DND-41 (cell line): Measurements from ENCODE around the gene STARD10.

Source experiments
- ATAC-seq: fragments of 200-7000 bp; cut with Tn5 transposase; 3 replicates; pipeline ENCODE4 v1.9.1; 2021; ENCODE audit warnings: low read depth; ENCODE audit not compliant: insufficient read depth
- DNase-seq: peaks from one replicate; pipeline ENCODE4 v3.0.0-alpha.2; 2020
- H2AFZ ChIP-seq: 2 replicates; pipeline ENCODE4 v1.6.0; 2012; ENCODE audit warnings: low read depth, low read length
- H3K27ac ChIP-seq: 2 replicates; pipeline ENCODE4 v1.5.1; 2012; ENCODE audit warnings: low read length, inconsistent platforms
- H3K27me3 ChIP-seq: fragments of 200-600 bp; sonication (generic); 2 replicates; pipeline ENCODE4 v1.6.0; 2012; ENCODE audit warnings: low read length, mild to moderate bottlenecking, inconsistent platforms; ENCODE audit not compliant: insufficient read depth, poor library complexity
- H3K36me3 ChIP-seq: 2 replicates; pipeline ENCODE4 v1.5.1; 2012; ENCODE audit warnings: low read length, inconsistent platforms; ENCODE audit not compliant: insufficient read depth
- H3K4me1 ChIP-seq: 2 replicates; pipeline ENCODE4 v1.5.1; 2012; ENCODE audit warnings: mild to moderate bottlenecking, low read length; ENCODE audit not compliant: insufficient read depth
- H3K4me2 ChIP-seq: 2 replicates; pipeline ENCODE4 v1.6.0; 2012; ENCODE audit warnings: mild to moderate bottlenecking, moderate library complexity, low read length, inconsistent platforms; ENCODE audit not compliant: insufficient read depth
- H3K4me3 ChIP-seq, 2 experiments: fragments of 200-600 bp in 1 of 2; shearing (Covaris generic) in 1 of 2; 2 replicates each; pipeline ENCODE4 v1.5.1; 2012 to 2016; ENCODE audit warnings: inconsistent platforms in 2 of 2, low read length in 2 of 2, mild to moderate bottlenecking in 2 of 2, low read depth in 1 of 2, moderate library complexity in 1 of 2
- H3K79me2 ChIP-seq: 2 replicates; pipeline ENCODE4 v1.6.0; 2012; ENCODE audit warnings: low read length, inconsistent platforms; ENCODE audit not compliant: insufficient read depth
- H3K9ac ChIP-seq: 2 replicates; pipeline ENCODE4 v1.6.0; 2012; ENCODE audit warnings: low read depth, mild to moderate bottlenecking, inconsistent platforms, low read length, moderate library complexity
- H3K9me3 ChIP-seq: 2 replicates; pipeline ENCODE4 v1.5.1; 2012; ENCODE audit warnings: low read length, moderate library complexity, mild to moderate bottlenecking, inconsistent platforms; ENCODE audit not compliant: insufficient read depth, severe bottlenecking
- H4K20me1 ChIP-seq: 2 replicates; pipeline ENCODE4 v1.6.0; 2012; ENCODE audit warnings: low read length; ENCODE audit not compliant: insufficient read depth
- CTCF ChIP-seq: IDR thresholded peaks from 2 replicates; pipeline ENCODE4 v1.5.1; 2012; ENCODE audit warnings: borderline replicate concordance, low read length, moderate library complexity, mild to moderate bottlenecking; ENCODE audit not compliant: poor library complexity, severe bottlenecking; ENCODE audit errors: extremely low read depth
- EZH2 ChIP-seq: IDR thresholded peaks from 3 replicates; pipeline ENCODE4 v1.6.1; 2012; ENCODE audit warnings: borderline replicate concordance, low read depth, mild to moderate bottlenecking, moderate library complexity, low read length, inconsistent platforms; ENCODE audit not compliant: severe bottlenecking

The STARD10 gene

GRCh38 chr11:72776844-72777754 lies 16.7 kb downstream of the STARD10 start:
- no peaks in the 10 kb centered on the region for H3K9me3 ChIP-seq
- no peaks in the 10 kb centered on the region for H3K36me3 ChIP-seq
- no peak overlapping the region for H3K4me2 ChIP-seq
- H3K27me3 ChIP-seq = no peaks in the 10 kb centered on the region
- peaks cover 10% of the 10 kb centered on the region for H3K4me1 ChIP-seq
- no peak overlapping the region for H2AFZ ChIP-seq
- H3K79me2 ChIP-seq = no peaks in the 10 kb centered on the region
- ATAC-seq (no peak), DNase-seq (no peak)
- no peak overlapping the region for H3K9ac ChIP-seq
- H4K20me1 ChIP-seq = peaks cover 10% of the 10 kb centered on the region
- no peak for TF ChIP-seq EZH2
- no peak for TF ChIP-seq CTCF
- H3K4me3 ChIP-seq = no peak overlapping the region
- no peak overlapping the region for H3K27ac ChIP-seq

- no peak for DNase-seq
- no peak for TF ChIP-seq EZH2
- TF ChIP-seq CTCF = no peak
- H3K27ac ChIP-seq = no peak overlapping the region
- H3K4me2 ChIP-seq = no peak overlapping the region
- peaks cover 10% of the 10 kb centered on the region for H4K20me1 ChIP-seq
- no peaks in the 10 kb centered on the region for H3K27me3 ChIP-seq
- H3K4me1 ChIP-seq = peaks cover 6% of the 10 kb centered on the region
- no peak for ATAC-seq
- no peaks in the 10 kb centered on the region for H3K9me3 ChIP-seq
- no peak overlapping the region for H3K4me3 ChIP-seq
- no peak overlapping the region for H2AFZ ChIP-seq
- no peaks in the 10 kb centered on the region for H3K36me3 ChIP-seq
- no peaks in the 10 kb centered on the region for H3K79me2 ChIP-seq
- no peak overlapping the region for H3K9ac ChIP-seq
These were observed 17.6 kb downstream of the STARD10 start for GRCh38 chr11:72776117-72776843.

- H3K36me3 ChIP-seq = no peaks in the 10 kb centered on the region
- H3K9ac ChIP-seq = no peak overlapping the region
- no peak for ATAC-seq
- no peak overlapping the region for H2AFZ ChIP-seq
- DNase-seq = no peak
- no peaks in the 10 kb centered on the region for H3K4me1 ChIP-seq
- H3K4me2 ChIP-seq = no peak overlapping the region
- TF ChIP-seq CTCF = no peak
- no peak for TF ChIP-seq EZH2
- no peak overlapping the region for H3K4me3 ChIP-seq
- H3K27ac ChIP-seq = no peak overlapping the region
- H3K9me3 ChIP-seq = no peaks in the 10 kb centered on the region
- H4K20me1 ChIP-seq = peaks cover 3% of the 10 kb centered on the region
- H3K79me2 ChIP-seq = no peaks in the 10 kb centered on the region
- no peaks in the 10 kb centered on the region for H3K27me3 ChIP-seq
These were observed 18.3 kb downstream of the STARD10 start for GRCh38 chr11:72775288-72776110.
